ENCODE measurements around the gene RPUSD2.

GRCh38 chr15:40575113-40575512, 6.0 kb downstream of the RPUSD2 start:
- TF ChIP-seq, protein P1, sequence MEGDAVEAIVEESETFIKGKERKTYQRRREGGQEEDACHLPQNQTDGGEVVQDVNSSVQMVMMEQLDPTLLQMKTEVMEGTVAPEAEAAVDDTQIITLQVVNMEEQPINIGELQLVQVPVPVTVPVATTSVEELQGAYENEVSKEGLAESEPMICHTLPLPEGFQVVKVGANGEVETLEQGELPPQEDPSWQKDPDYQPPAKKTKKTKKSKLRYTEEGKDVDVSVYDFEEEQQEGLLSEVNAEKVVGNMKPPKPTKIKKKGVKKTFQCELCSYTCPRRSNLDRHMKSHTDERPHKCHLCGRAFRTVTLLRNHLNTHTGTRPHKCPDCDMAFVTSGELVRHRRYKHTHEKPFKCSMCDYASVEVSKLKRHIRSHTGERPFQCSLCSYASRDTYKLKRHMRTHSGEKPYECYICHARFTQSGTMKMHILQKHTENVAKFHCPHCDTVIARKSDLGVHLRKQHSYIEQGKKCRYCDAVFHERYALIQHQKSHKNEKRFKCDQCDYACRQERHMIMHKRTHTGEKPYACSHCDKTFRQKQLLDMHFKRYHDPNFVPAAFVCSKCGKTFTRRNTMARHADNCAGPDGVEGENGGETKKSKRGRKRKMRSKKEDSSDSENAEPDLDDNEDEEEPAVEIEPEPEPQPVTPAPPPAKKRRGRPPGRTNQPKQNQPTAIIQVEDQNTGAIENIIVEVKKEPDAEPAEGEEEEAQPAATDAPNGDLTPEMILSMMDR (conservative IDR thresholded peaks at IDR 0.05; ENCODE audit: low read depth, low read length): no peak
- TF ChIP-seq EZH2 (IDR thresholded peaks at IDR 0.05; ENCODE audit: low read length, unreplicated experiment) (no peak), EZH2phosphoT487 (IDR thresholded peaks at IDR 0.05; ENCODE audit: borderline replicate concordance, low read length) (no peak)
